Left ventricle myocardium inferior (tissue), 1 donor: Measurements from ENCODE around the gene ARMC9. TPM values are rescaled to one million over a fixed set of nuclear protein-coding genes. Genes with fewer than 3 reads are reported as not detected.

Experiments used
- DNase-seq: peaks from one replicate; pipeline ENCODE4 v3.0.0-alpha.2; 2020
- H3K27ac ChIP-seq: fragments of 200-600 bp; replicated peaks from 2 replicates; pipeline ENCODE4 v1.8.0; 2021
- H3K27me3 ChIP-seq: fragments of 200-600 bp; 2 replicates; pipeline ENCODE4 v1.8.0; 2021; ENCODE audit warnings: low read depth
- H3K36me3 ChIP-seq: fragments of 200-600 bp; 2 replicates; pipeline ENCODE4 v1.8.0; 2021
- H3K4me1 ChIP-seq: fragments of 200-600 bp; 2 replicates; pipeline ENCODE4 v1.8.0; 2021
- H3K4me3 ChIP-seq: fragments of 200-600 bp; 2 replicates; pipeline ENCODE4 v1.8.0; 2021; ENCODE audit warnings: mild to moderate bottlenecking, moderate library complexity
- H3K9me3 ChIP-seq: fragments of 200-600 bp; replicated peaks from 2 replicates; pipeline ENCODE4 v1.8.0; 2021
- CTCF ChIP-seq: fragments of 200-600 bp; IDR thresholded peaks from 2 replicates; pipeline ENCODE4 v1.8.0; 2021; ENCODE audit warnings: antibody characterized with exemption, mild to moderate bottlenecking, borderline replicate concordance
- intact Hi-C: fragments of 100-400 bp; cut with micrococcal nuclease; formaldehyde crosslinking; loops from one replicate; pipeline ENCODE4 v1.11.0; 2022
- total RNA-seq: library from RNA; stranded (reverse); fragmentation: NEBNext Ultra II Directional; extraction: Animal tissue kit (Norgen Biotek cat#: 25700); gene quantifications from one replicate; pipeline ENCODE4 v1.2.1, GENCODE V29; 2021
- donor health status: DM: no; HTN: yes; CAD: no; lungs with severe emphysema.

Gene ARMC9
- total RNA-seq, 1 donor from 2014 or later = 3.1 TPM

- Histone ChIP-seq H3K9me3 (no peaks in the 10 kb centered on the region), H3K36me3 (no peaks in the 10 kb centered on the region), H3K27me3 (no peaks in the 10 kb centered on the region), H3K27ac (no peak overlapping the region), H3K4me1 (peaks cover 47% of the 10 kb centered on the region), H3K4me3 (no peak overlapping the region)
- intact Hi-C loops = no loop called here
- DNase-seq = no peak
- no peak for TF ChIP-seq CTCF
Observed at GRCh38 chr2:231184319-231184718, 14.1 kb upstream of the ARMC9 start.

- peaks cover 46% of the 10 kb centered on the region for H3K4me1 ChIP-seq
- H3K4me3 ChIP-seq = no peak overlapping the region
- H3K36me3 ChIP-seq = no peaks in the 10 kb centered on the region
- peak overlapping the region; percentile 67 for H3K27ac ChIP-seq
- DNase-seq = no peak
- no peak for TF ChIP-seq CTCF
- H3K27me3 ChIP-seq = no peaks in the 10 kb centered on the region
- intact Hi-C loops = no loop called here
- H3K9me3 ChIP-seq = no peaks in the 10 kb centered on the region
Observed at GRCh38 chr2:231185050-231185725, 13.2 kb upstream of the ARMC9 start.

GRCh38 chr2:231185886-231186285 is 12.5 kb upstream of the ARMC9 start:
- no peaks in the 10 kb centered on the region for H3K36me3 ChIP-seq
- H3K27ac ChIP-seq = peak overlapping the region; percentile 67
- H3K9me3 ChIP-seq = no peaks in the 10 kb centered on the region
- no peak for DNase-seq
- no peak overlapping the region for H3K4me3 ChIP-seq
- no peak for TF ChIP-seq CTCF
- intact Hi-C loops = no loop called here
- peaks cover 5% of the 10 kb centered on the region for H3K27me3 ChIP-seq
- peaks cover 51% of the 10 kb centered on the region for H3K4me1 ChIP-seq

- intact Hi-C loops = no loop called here
- H3K27ac ChIP-seq = peak overlapping the region; percentile 67
Observed at GRCh38 chr2:231186325-231186724, 12.1 kb upstream of the ARMC9 start.

GRCh38 chr2:231187736-231188505 is 10.5 kb upstream of the ARMC9 start:
- no peak for TF ChIP-seq CTCF
- peak overlapping the region; percentile 93 for H3K27ac ChIP-seq
- intact Hi-C loops = no loop called here
- DNase-seq = peak; percentile 47
- no peaks in the 10 kb centered on the region for H3K36me3 ChIP-seq
- H3K9me3 ChIP-seq = no peaks in the 10 kb centered on the region
- H3K4me1 ChIP-seq = peaks cover 52% of the 10 kb centered on the region
- no peak overlapping the region for H3K4me3 ChIP-seq
- peaks cover 12% of the 10 kb centered on the region for H3K27me3 ChIP-seq

More at GRCh38 chr2:231186325-231186724, 12.1 kb upstream of the ARMC9 start:
- Histone ChIP-seq H3K9me3 (no peaks in the 10 kb centered on the region), H3K4me1 (peaks cover 53% of the 10 kb centered on the region), H3K4me3 (no peak overlapping the region), H3K36me3 (no peaks in the 10 kb centered on the region), H3K27me3 (peaks cover 9% of the 10 kb centered on the region)
- no peak for TF ChIP-seq CTCF
- DNase-seq = no peak
